A549 (cell line): Measurements from ENCODE around the gene LILRB3. TPM values are rescaled to one million over a fixed set of nuclear protein-coding genes. Genes with fewer than 3 reads are reported as not detected.
A peak's percentile ranks its signal among the peaks of the same experiment; 100 is the strongest.

ENCODE experiments used
- ATAC-seq, 2 experiments: fragments of 200-7000 bp in 1 of 2; fragments of >200 bp in 1 of 2; cut with Nextera tagmentation in 1 of 2; cut with Tn5 transposase in 1 of 2; 3 replicates each; pipeline versions ENCODE4 v1.8.0 to v1.9.1; 2018 to 2020; ENCODE audit warnings: mild to moderate bottlenecking in 1 of 2, moderate library complexity in 1 of 2
- CTCF ChIA-PET: fragments of 300-600 bp; sonication (Branson Sonifier 250); formaldehyde crosslinking; extraction: SDS; loops from one replicate; lab custom pipeline; 2021; ENCODE audit warnings: antibody characterized with exemption, inconsistent platforms; lab: Yijun Ruan, JAX
- POLR2A ChIA-PET: fragments of 350-600 bp; formaldehyde crosslinking; extraction: SDS; loops from one replicate; lab custom pipeline; 2021; ENCODE audit warnings: antibody characterized with exemption, inconsistent platforms; lab: Yijun Ruan, JAX
- DNase-seq, 2 experiments: peaks; one replicate each; pipeline versions ENCODE4 v3.0.0 to v3.0.0-alpha.2; 2011 to 2016; ENCODE audit warnings: low read depth in 1 of 2, low spot score in 1 of 2
- FAIRE-seq: peaks from 2 replicates; lab custom pipeline; 2011; peaks lifted over from hg19 to GRCh38; lab: Jason Lieb, UNC
- H3K27ac ChIP-seq, 2 experiments: fragments of >200 bp; sonication (Bioruptor Twin); formaldehyde crosslinking; 3 replicates each; pipeline ENCODE4 v1.5.1; 2016 to 2017
- H3K4me1 ChIP-seq: fragments of >200 bp; sonication (Bioruptor Twin); formaldehyde crosslinking; 3 replicates; pipeline ENCODE4 v1.6.1; 2016
- H3K4me2 ChIP-seq: fragments of >200 bp; sonication (Bioruptor Twin); formaldehyde crosslinking; 3 replicates; pipeline ENCODE4 v1.6.1; 2016
- H3K4me3 ChIP-seq: fragments of >200 bp; sonication (Bioruptor Twin); formaldehyde crosslinking; 3 replicates; pipeline ENCODE4 v1.5.1; 2016
- H3K9me3 ChIP-seq: fragments of >200 bp; sonication (Bioruptor Twin); formaldehyde crosslinking; 3 replicates; pipeline ENCODE4 v1.6.1; 2016
- BCL3 ChIP-seq: fragments of >200 bp; sonication (Bioruptor Twin); formaldehyde crosslinking; IDR thresholded peaks from 3 replicates; pipeline ENCODE4 v1.6.1; 2016
- CEBPB ChIP-seq, 2 experiments: fragments of >200 bp in 1 of 2; sonication (Bioruptor Twin) in 1 of 2; formaldehyde crosslinking in 1 of 2; IDR thresholded peaks; 2 replicates each; pipeline ENCODE4 v1.6.1; 2012 to 2016
- CHD4 ChIP-seq: fragments of 200-600 bp; sonication (generic); IDR thresholded peaks from 2 replicates; pipeline ENCODE4 v1.6.1; 2016; ENCODE audit warnings: antibody characterized with exemption, mild to moderate bottlenecking, borderline replicate concordance
- CTCF ChIP-seq: fragments of >200 bp; sonication (Bioruptor Twin); formaldehyde crosslinking; IDR thresholded peaks from 3 replicates; pipeline ENCODE4 v1.5.1; 2016
- E2F6 ChIP-seq: IDR thresholded peaks from 2 replicates; pipeline ENCODE4 v1.6.1; 2012; ENCODE audit warnings: low read depth, borderline replicate concordance
- ELK1 ChIP-seq: fragments of 150-350 bp; IDR thresholded peaks from 2 replicates; pipeline ENCODE4 v1.6.1; 2014; ENCODE audit warnings: low read depth, mild to moderate bottlenecking, low read length
- HEYL ChIP-seq: fragments of 250-450 bp; sonication (Bioruptor Pico); IDR thresholded peaks from 2 replicates; pipeline ENCODE4 v1.8.0; 2021; ENCODE audit warnings: mild to moderate bottlenecking, moderate library complexity
- HOXA7 ChIP-seq: fragments of 250-450 bp; sonication (Bioruptor Pico); IDR thresholded peaks from 2 replicates; pipeline ENCODE4 v1.5.0; 2020; ENCODE audit warnings: mild to moderate bottlenecking, moderate library complexity
- JUN ChIP-seq, 2 experiments: fragments of >200 bp; sonication (Bioruptor Twin); formaldehyde crosslinking; IDR thresholded peaks; 2 replicates in 1 of 2; 3 replicates in 1 of 2; pipeline ENCODE4 v1.6.1; 2016 to 2017
- NR3C1 ChIP-seq: fragments of >200 bp; sonication (Bioruptor Twin); formaldehyde crosslinking; IDR thresholded peaks from 3 replicates; pipeline ENCODE4 v1.6.1; 2017
- PBX3 ChIP-seq: IDR thresholded peaks from 2 replicates; pipeline ENCODE4 v1.6.1; 2012
- POLR2A ChIP-seq: IDR thresholded peaks from 2 replicates; pipeline ENCODE4 v1.6.1; 2012; ENCODE audit warnings: mild to moderate bottlenecking, low read length
- RAD21 ChIP-seq, 2 experiments: fragments of >200 bp in 1 of 2; sonication (Bioruptor Twin) in 1 of 2; formaldehyde crosslinking in 1 of 2; IDR thresholded peaks in 1 of 2; conservative IDR thresholded peaks in 1 of 2; 2 replicates in 1 of 2; 3 replicates in 1 of 2; pipeline ENCODE4 v1.6.1; 2012 to 2018; ENCODE audit warnings: inconsistent platforms in 1 of 2
- RCOR1 ChIP-seq: fragments of 150-350 bp; IDR thresholded peaks from 2 replicates; pipeline ENCODE4 v1.6.1; 2014; ENCODE audit warnings: antibody characterized with exemption, low read length, low read depth
- RFX5 ChIP-seq: fragments of 450-650 bp; IDR thresholded peaks from 2 replicates; pipeline ENCODE4 v1.7.1; 2014; ENCODE audit warnings: antibody characterized with exemption, mild to moderate bottlenecking, moderate library complexity
- TFCP2L1 ChIP-seq: fragments of 250-450 bp; sonication (Bioruptor Pico); IDR thresholded peaks from 2 replicates; pipeline ENCODE4 v1.5.0; 2021; ENCODE audit warnings: mild to moderate bottlenecking
- USF2 ChIP-seq: fragments of 450-650 bp; IDR thresholded peaks from 2 replicates; pipeline ENCODE4 v1.6.1; 2014; ENCODE audit warnings: antibody characterized with exemption
- ZFP36 ChIP-seq: fragments of 450-650 bp; IDR thresholded peaks from 2 replicates; pipeline ENCODE4 v1.6.1; 2014; ENCODE audit warnings: borderline replicate concordance; ENCODE audit not compliant: partially characterized antibody
- WGBS: methylation state at CpG from one replicate; pipeline ENCODE4 v1.1.6; 2017; ENCODE audit errors: missing lambda C conversion rate; 5-methylcytosine and 5-hydroxymethylcytosine counted together
- polyA plus RNA-seq, 4 experiments: library from polyadenylated mRNA; depleted of rRNA in 3 of 4; stranded (reverse); fragments of >200 nt; fragmentation: RNase III in 1 of 4; extraction: RNeasy Plus Mini Kit Qiagen cat#74134 plus additional on column Dnase treatment in 1 of 4; gene quantifications; 2 replicates in 3 of 4; 3 replicates in 1 of 4; pipeline ENCODE4 v1.2.3, GENCODE V29; 2011 to 2017

LILRB3 gene
- polyA plus RNA-seq, 2 of the 4 experiments (the other 2 are of a cell fraction): not detected

GRCh38 chr19:54179921-54180461 lies 42.8 kb downstream of the LILRB3 start:
- FAIRE-seq (no peak), ATAC-seq (peak; percentile 88 to 93), DNase-seq (peak in 1 of 2 experiments; percentile 90)
- no peak overlapping the region for H3K4me3 ChIP-seq
- whole genome bisulfite sequencing: 60% methylated on average over 10 of the region's 10 CpGs
- no peak overlapping the region for H3K4me2 ChIP-seq
- TF ChIP-seq CTCF: peak; percentile 39
- peak; percentile 85 for TF ChIP-seq RFX5
- no peak for TF ChIP-seq HOXA7
- TF ChIP-seq POLR2A: no peak
- TF ChIP-seq RCOR1: no peak
- TF ChIP-seq ELK1: no peak
- TF ChIP-seq RAD21 (conservative IDR thresholded peaks at IDR 0.05 in 1 of 2, IDR thresholded peaks at IDR 0.05 in 1 of 2): peak in 1 of 2 experiments; percentile 54; a peak in 2 of 5 replicates
- no peak for TF ChIP-seq USF2
- no peak for TF ChIP-seq CEBPB (IDR thresholded peaks at IDR 0.05)
- no peak for TF ChIP-seq CHD4
- TF ChIP-seq, all 56 proteins: peak for 3
- Histone ChIP-seq H3K9me3 (no peaks in the 10 kb centered on the region), H3K27ac (no peak overlapping the region), H3K4me1 (no peaks in the 10 kb centered on the region)
- POLR2A ChIA-PET: interaction anchor here (0.7 to 3.3 kb wide), 2 partner anchors 10 to 20 kb away, joined by 3 to 19 read pairs; partner anchors contain the start of genes MBOAT7 and TSEN34
- CTCF ChIA-PET: interaction anchor here (1.0 to 17.2 kb wide), 5 partner anchors 8 to 211 kb away, joined by 3 to 295 read pairs (median 5); partner anchors contain the start of genes MBOAT7 and TMC4

- 83% methylated on average over 10 of the region's 10 CpGs for WGBS
- no peak for ATAC-seq
- POLR2A ChIA-PET: interaction anchor here (0.7 to 3.3 kb wide), 2 partner anchors 11 to 21 kb away, joined by 3 to 19 read pairs; partner anchors contain the start of genes MBOAT7 and TSEN34
- Histone ChIP-seq H3K4me1 (no peaks in the 10 kb centered on the region), H3K9me3 (no peaks in the 10 kb centered on the region), H3K27ac (no peak overlapping the region), H3K4me2 (no peak overlapping the region), H3K4me3 (no peak overlapping the region)
- no peak for TF ChIP-seq RCOR1
- 0 out of 2 replicates have a peak, but pooled peaks have one; percentile 10 for TF ChIP-seq POLR2A
- no peak for DNase-seq
- CTCF ChIA-PET: interaction anchor here (1.0 to 17.2 kb wide), 7 partner anchors 7 to 211 kb away, joined by 3 to 295 read pairs (median 4); partner anchors contain the start of genes MBOAT7 and TMC4
- FAIRE-seq: no peak
Measured at GRCh38 chr19:54179262-54179852, 43.5 kb downstream of the LILRB3 start.

- no peaks in the 10 kb centered on the region for H3K4me1 ChIP-seq
- no peak overlapping the region for H3K4me2 ChIP-seq
- FAIRE-seq (no peak), ATAC-seq (peak; percentile 67 to 79), DNase-seq (no peak)
- no peaks in the 10 kb centered on the region for H3K9me3 ChIP-seq
- TF ChIP-seq E2F6 (no peak), BCL3 (no peak), JUN (IDR thresholded peaks at IDR 0.05) (no peak), HEYL (CRISPR knock-in tag) (no peak), ZFP36 (no peak), TFCP2L1 (CRISPR knock-in tag) (no peak), PBX3 (no peak), NR3C1 (no peak)
- H3K4me3 ChIP-seq: no peak overlapping the region
- ChIA-PET POLR2A (interaction anchor here (3.3 kb wide), 1 partner anchor 11 kb away, joined by 19 read pairs; the partner anchor contains the start of genes MBOAT7 and TSEN34), CTCF (interaction anchor here (0.7 to 17.2 kb wide), 7 partner anchors 7 to 212 kb away, joined by 3 to 295 read pairs (median 4); partner anchors contain the start of genes MBOAT7 and TMC4)
- H3K27ac ChIP-seq: no peak overlapping the region
- 83% methylated on average over 23 of the region's 23 CpGs for WGBS
Measured at GRCh38 chr19:54178581-54179261, 44.1 kb downstream of the LILRB3 start.
